ENCODE data around the gene ALMS1.

- TF ChIP-seq CTCF (conservative IDR thresholded peaks at IDR 0.05 in 1 of 2, IDR thresholded peaks at IDR 0.05 in 1 of 2; ENCODE audit: extremely low read depth in 1 of 2, insufficient read depth in 1 of 2, low read depth in 1 of 2, low read length in 2 of 2) (no peak), EZH2 (IDR thresholded peaks at IDR 0.05; ENCODE audit: borderline replicate concordance, low read length) (no peak)
These were observed 208.6 kb downstream of the ALMS1 start for GRCh38 chr2:73594251-73594650.
